ENCODE results near the gene BMAL1. TPM values are rescaled to one million over a fixed set of nuclear protein-coding genes. Genes with fewer than 3 reads are reported as not detected.

Gene BMAL1
- total and polyA plus RNA-seq, 2 donors (not counting 3 experiments of a cell fraction or from before 2014, with no cell fraction given): 5.8 to 10.1 TPM

DNA sequence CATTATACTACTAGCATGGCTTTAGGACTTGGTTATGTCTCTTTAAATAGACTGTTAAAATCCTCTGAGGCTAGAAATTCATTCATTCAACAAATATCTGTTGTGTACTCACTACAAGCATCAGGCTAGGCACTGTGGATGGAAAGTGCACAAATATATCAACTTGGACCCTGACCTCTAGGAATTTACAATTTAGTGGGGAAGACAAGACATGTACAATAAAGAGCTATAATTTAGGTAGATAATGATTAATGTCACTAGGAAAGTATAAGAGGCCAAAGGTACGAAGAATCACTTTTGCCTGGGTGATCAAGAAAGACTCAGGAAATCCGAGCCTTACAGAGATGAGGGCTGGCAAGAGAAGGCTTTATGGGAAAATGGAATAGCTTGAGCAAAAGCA lies 25.6 kb upstream of the BMAL1 start:
- no peaks in the 10 kb centered on the region for H3K9me1 ChIP-seq (replicated peaks; ENCODE audit: control insufficient read depth, extremely low read depth, insufficient read depth, low read length)
- BruUV-seq (replicated peaks): no TSS peak
- H3K4me2 ChIP-seq (ENCODE audit: insufficient read depth, low read length): no peak overlapping the region
- no peak overlapping the region for H3K4me3 ChIP-seq (replicated peaks in 1 of 3; ENCODE audit: insufficient read depth in 1 of 3, low read depth in 1 of 3, low read length in 3 of 3)
- ChIA-PET CTCF (interaction anchor here (0.6 to 4.3 kb wide), 7 partner anchors 9 to 133 kb away, joined by 3 to 25 read pairs (median 7); no protein-coding TSS in a partner anchor), POLR2A (no interaction called here)
- FAIRE-seq (no peak), DNase-seq (ENCODE audit: low read depth, low spot score) (no peak)
- no peaks in the 10 kb centered on the region for H3K9me3 ChIP-seq (replicated peaks; ENCODE audit: control insufficient read depth, insufficient read depth, low read length)
- H3K4me1 ChIP-seq (ENCODE audit: control insufficient read depth, extremely low read depth, insufficient read depth, low read length): no peaks in the 10 kb centered on the region
- dilution Hi-C loops (cut with MboI; ENCODE audit: extremely low pct_ligation_motif_present, low sequenced_read_pairs) (no loop called here), intact Hi-C loops (cut with micrococcal nuclease) (no loop called here)
- no peak overlapping the region for H3K27ac ChIP-seq (ENCODE audit: insufficient read depth, low read depth, low read length)
- TF ChIP-seq, protein P1, sequence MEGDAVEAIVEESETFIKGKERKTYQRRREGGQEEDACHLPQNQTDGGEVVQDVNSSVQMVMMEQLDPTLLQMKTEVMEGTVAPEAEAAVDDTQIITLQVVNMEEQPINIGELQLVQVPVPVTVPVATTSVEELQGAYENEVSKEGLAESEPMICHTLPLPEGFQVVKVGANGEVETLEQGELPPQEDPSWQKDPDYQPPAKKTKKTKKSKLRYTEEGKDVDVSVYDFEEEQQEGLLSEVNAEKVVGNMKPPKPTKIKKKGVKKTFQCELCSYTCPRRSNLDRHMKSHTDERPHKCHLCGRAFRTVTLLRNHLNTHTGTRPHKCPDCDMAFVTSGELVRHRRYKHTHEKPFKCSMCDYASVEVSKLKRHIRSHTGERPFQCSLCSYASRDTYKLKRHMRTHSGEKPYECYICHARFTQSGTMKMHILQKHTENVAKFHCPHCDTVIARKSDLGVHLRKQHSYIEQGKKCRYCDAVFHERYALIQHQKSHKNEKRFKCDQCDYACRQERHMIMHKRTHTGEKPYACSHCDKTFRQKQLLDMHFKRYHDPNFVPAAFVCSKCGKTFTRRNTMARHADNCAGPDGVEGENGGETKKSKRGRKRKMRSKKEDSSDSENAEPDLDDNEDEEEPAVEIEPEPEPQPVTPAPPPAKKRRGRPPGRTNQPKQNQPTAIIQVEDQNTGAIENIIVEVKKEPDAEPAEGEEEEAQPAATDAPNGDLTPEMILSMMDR (IDR thresholded peaks at IDR 0.05; ENCODE audit: extremely low read depth in 1 of 2, insufficient read depth in 1 of 2, low read depth in 1 of 2, low read length in 2 of 2): no peak
- no peak for TF ChIP-seq JUN (IDR thresholded peaks at IDR 0.05; ENCODE audit: borderline replicate concordance, insufficient read depth, insufficient read length, low read depth)
- TF ChIP-seq, protein P2, sequence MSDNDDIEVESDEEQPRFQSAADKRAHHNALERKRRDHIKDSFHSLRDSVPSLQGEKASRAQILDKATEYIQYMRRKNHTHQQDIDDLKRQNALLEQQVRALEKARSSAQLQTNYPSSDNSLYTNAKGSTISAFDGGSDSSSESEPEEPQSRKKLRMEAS (IDR thresholded peaks at IDR 0.05; ENCODE audit: insufficient read depth, insufficient read length): no peak
- no peak for TF ChIP-seq MYC (IDR thresholded peaks at IDR 0.05; ENCODE audit: low read depth, low read length)
- no peak for TF ChIP-seq FOS (IDR thresholded peaks at IDR 0.05; ENCODE audit: borderline replicate concordance, insufficient read depth, low read length)
- no peak for TF ChIP-seq GATA2 (IDR thresholded peaks at IDR 0.05; ENCODE audit: insufficient read depth, insufficient read length, low read depth, low read length)
- no peak for TF ChIP-seq EZH2 (IDR thresholded peaks at IDR 0.05; ENCODE audit: borderline replicate concordance, low read depth, low read length, severe bottlenecking)
- TF ChIP-seq POLR2A (IDR thresholded peaks at IDR 0.05; ENCODE audit: low read depth, low read length): no peak
- no peak for TF ChIP-seq POLR2AphosphoS5 (IDR thresholded peaks at IDR 0.05; ENCODE audit: insufficient read depth, low read depth, low read length)
- H2AFZ ChIP-seq (ENCODE audit: low read depth, low read length): no peak overlapping the region
- no peaks in the 10 kb centered on the region for H4K20me1 ChIP-seq (replicated peaks; ENCODE audit: control insufficient read depth, extremely low read depth, insufficient read depth, low read length)
- no peak overlapping the region for H3K9ac ChIP-seq (replicated peaks; ENCODE audit: extremely low read depth, insufficient read depth, low read length)
- no peaks in the 10 kb centered on the region for H3K36me3 ChIP-seq (ENCODE audit: control insufficient read depth in 2 of 2, extremely low read depth in 1 of 2, insufficient read depth in 2 of 2, low read length in 2 of 2)
- peaks cover 14 to 22% of the 10 kb centered on the region in 2 experiments for H3K27me3 ChIP-seq (ENCODE audit: control insufficient read depth in 2 of 2, insufficient read depth in 2 of 2, low read length in 2 of 2)
- H3K79me2 ChIP-seq (ENCODE audit: control insufficient read depth, insufficient read depth, low read length): no peaks in the 10 kb centered on the region
